Right kidney (tissue), 1 donor: ENCODE data around the gene APOA5.

Experiments used
- DNase-seq: peaks from one replicate; pipeline ENCODE4 v3.0.0-alpha.2; 2016

The APOA5 gene

DNA sequence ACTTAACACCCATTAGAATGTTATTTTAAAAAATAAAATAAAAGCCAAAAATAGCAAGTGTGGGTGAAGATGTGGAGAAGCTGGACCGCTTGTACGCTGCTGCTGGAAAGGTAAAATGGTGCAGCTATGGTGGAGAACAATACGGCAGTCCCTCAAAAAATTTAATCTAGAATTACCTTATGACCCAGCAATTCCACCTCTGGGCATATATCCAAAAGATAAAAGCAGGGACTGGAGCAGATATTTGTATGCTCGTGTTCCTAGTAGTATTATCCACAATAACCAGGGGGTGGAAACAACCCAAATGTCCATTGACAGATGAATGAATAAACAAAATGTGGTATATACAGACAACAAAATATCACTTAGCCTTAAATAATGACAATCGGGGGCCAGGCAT lies 6.1 kb upstream of the APOA5 start:
- DNase-seq = no peak

DNA sequence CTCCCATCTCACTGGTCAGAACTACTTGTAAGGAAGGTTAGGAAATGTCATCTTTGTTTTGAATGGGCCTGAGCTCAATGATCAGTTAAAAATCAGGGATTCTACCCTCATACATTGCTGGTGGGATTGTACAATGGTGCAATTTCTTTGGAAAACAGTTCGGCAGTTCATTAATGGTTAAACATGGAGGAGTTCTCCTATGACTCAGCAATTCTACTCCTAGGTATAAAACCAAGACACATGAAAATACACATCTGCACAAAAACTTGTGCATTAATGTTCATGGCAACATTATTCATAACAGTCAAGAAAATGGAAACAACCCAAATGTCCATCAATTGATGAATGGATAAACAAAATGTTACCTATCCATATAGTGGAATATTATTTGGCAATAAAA lies 4.9 kb upstream of the APOA5 start:
- no peak for DNase-seq

DNA sequence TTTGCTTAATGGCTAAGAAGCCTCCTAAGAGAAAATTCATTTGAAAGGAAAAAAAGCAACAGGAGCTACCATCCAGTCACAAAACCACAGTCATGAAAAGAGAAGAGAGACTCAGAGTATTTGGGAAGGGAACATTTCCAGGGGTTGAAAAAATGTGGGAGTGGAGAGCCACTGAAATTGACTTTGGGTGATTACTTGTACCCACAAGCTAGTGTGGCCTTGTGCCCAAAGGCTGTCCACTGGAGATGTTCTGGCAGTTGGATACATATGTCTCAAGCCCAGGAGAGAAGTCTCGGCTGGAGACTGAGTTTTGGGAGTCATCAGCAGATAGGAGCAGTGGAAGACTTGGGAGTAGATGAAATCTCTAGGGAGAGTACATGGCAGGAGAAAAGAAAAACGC lies 3.2 kb upstream of the APOA5 start:
- DNase-seq = no peak

DNA sequence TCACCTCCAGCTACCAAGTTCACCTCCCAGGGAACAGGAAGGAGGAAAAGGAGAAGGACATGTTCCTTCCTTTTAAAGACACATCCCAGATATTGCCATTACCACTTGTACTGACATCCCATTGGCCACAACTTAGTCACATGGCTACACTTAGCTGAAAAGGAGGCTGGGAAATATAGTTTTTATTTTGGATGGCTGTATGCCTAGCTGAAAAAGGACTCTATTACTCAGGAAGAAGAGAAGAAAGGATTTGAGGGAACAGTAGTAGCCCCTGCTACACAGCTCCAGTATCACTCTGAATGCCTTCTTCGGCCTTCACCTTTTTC lies 2.1 kb upstream of the APOA5 start:
- DNase-seq = no peak

DNA sequence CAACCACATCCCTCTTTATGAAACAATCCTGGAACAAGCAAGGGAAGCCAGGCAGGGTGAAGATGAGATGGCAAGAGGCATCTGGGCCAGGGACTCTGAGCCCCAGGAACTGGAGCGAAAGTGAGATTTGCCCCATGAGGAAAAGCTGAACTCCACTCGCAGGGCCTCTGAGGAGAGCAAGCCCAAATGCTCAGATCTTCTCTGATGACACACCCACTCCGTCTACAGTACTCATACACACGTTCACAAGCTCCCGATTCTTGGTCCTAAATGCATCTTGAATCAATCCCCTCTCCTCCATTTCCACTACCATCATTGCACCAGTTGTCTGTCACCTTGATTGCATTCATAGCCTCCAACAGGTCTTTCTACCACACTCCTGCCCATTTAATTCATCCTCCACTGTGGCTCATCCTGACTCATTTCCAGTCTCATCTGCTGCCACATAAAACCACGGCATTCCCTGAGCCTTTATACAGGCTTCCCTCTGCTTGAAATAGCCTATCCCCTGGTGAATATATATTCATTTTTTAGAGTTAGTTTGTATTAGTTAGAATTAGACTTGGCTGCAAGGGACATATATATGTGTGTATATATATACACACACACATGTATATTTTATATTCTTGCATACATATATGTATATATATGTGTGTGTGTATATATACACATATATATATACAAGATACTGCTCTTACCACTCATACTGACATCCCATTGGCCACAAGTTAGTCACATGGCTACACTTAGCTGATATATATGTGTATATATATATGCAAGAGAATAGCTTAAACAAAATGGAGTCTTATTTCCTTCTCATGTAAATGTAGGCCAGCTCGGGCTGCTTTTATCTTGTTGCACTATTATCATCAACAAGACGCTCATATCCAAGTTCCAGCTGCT lies 1.4 kb upstream of the APOA5 start:
- no peak for DNase-seq

DNA sequence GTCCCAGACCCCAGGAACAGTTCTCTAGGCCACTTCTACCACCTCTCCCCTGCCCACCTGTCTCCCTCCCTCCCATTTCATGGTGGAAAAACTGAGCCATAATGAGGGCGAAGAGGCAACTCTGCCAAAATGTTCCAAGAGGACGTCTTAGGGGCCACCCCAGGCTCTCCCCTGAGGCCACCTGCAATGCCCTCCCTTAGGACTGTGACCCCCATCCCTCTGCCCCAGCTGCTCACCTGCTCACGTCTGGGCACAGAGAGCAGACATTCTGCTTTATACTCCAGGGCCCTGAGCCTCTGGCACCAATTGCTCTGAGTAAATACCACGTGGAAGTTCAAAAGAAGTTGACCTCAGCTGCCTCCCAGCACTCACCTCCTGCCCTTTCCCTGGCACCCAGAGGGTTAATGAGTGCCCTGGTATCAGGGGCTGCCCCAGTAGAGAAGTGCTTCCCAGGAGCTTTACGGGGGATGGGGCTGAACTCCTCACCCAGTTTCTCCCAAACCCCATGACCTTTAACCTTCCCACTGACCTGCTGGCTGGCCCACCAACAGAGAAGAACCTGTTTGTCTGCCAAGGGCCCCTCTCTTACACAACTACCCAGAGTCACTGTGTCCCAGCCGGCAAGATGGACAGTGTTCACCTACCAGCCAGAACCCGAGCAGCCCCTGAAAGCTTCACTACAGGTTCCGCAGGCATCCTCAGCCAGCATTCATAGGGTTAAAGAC lies 627 bp upstream of the APOA5 start:
- DNase-seq = no peak

DNA sequence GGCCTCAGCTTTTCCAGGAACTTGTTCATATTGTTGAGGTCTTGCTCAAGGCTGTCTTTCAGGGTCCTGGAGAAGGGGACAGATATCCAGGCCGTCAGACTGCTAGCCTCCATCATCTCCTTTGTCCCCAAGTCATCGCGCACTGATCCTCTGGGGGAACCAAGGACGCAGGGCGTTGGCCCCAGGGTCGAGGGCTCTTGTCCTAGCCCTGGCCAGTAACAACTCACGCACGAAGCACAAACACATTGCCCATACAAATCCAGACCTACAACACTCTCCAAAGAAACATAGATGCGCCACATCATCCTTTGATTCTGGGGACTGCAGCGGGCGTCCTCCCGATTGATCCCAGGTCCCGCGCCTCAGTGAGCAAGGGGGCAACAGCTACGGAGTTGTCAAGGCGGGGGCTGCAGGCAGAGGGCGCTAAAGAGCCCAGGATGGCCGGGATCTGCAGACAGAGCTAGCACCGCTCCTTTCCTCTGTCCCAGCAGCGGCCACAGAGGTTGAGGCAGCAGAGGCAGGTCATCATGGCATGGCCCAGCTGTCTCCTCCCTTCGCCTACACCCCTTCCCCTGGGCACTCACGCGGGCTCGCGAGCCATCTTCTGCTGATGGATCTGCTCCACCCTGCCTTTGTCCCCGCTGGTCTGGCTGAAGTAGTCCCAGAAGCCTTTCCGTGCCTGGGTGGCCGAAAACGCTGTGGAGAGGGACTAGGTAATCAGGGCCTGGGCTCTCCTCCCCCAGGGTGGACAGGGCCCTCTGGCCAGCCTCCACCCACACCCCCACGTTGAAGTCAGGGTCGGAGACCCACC lies 472 bp downstream of the APOA5 start:
- peak; percentile 74 for DNase-seq

DNA sequence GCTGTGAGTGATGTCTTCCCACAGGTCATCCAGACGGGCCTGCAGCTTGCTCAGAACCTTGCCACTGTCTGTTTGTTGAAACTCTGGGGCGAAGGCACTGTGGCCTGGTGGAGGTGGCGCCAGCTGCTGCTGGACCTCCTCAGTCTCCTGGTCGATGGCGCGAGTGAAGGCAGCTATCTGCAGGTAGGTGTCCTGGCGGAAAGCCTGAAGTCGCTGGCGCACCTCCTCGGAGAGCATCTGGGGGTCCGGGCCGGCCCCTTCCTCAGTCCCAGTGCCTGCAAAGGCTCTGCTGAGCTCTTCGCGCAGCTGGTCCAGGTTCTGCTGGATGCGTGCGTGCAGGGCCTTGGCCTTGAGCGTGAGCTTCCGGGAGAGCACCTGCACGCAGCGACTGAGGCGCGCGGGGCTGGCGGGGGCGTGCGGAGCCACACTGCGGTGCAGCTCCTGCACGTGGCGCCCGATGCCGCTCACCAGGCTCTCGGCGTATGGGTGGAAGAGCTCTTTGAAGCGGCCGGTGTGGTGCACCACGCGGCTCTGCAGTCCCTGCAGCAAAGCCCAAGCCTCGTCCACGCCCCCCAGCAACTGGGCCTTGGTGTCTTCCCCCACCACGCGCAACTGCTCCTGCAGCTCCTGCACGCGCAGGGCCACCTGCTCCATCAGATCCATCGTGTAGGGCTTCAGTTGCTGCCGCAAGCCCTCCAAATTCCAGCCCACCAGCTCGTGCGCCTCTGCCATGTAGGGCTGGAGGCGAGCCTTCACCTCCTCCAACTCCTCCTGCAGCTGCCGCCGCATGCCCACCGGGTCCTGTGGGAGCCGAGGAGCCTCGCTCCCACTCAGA lies 1.3 kb downstream of the APOA5 start:
- DNase-seq = no peak

DNA sequence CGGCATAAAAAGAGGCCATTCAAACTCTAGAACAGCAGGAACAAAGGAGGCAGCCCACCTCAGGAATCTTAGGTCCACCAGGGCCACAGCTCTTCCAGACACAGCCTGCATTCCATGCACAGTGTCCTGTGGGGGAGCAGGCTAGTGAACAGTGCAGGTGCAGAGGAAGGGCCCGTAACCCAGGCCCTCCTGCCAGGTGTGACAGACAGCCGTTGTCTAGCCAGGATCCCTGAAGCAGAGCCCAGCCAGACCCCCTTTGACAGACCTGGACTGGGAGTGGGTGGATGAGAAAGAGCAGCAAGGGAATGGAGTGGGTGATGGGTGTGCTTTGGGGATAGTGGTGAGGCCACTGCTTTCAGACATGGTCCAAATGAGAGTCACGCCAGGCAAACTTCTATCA lies 2.7 kb downstream of the APOA5 start:
- DNase-seq = no peak

DNA sequence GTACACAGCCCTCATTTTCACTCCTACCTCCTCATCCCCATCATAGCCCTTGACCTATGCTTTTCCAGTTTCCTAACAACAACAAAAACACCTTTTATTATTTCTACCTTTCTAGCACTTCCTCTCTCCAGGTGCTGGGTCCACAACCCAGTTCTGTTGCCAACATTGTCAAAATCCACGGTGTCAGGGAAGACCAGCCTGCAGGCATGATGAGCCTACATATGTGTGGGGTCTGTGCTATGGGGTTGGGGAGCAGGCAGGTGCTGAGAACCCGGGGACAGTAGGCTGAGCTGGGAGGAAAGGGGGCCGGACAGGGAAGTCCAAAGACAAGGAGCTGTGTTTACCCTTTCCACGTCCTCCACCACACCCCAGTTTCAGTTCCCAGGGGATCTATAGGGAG lies 3.1 kb downstream of the APOA5 start:
- DNase-seq = no peak

DNA sequence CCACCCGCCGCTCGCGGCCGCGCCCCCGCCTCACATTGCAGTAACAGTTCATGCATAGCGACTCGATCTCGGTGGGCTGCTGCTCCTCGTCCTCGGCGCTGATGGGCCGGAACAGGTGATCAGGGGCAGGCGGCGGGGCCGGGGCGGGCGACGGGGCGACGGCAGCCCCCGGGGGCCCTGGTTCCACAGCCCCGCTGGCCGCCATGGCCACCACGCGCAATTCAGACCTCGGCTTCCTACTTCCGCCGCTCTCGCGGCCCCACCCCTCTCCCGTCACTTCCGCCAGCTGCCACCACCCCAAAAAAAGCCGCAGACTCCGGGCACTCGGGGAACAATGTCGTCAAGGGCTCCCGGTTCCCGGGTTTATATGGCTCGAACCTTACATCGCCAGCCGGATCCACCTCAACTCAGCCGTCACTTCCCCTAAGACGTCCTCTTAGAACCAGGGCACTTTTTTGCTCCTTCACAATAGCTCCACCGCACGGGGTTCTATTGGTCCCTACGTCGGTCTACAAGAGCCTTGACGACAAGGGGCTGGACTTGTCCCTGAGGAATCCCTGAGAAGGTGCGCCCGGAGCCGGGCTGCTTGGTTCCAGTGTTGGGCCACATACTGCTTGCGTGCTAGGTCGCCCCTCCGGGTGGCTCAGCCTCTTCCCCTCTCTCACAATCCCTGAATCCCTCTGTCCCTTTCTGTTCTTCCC lies 3.7 kb downstream of the APOA5 start, which contains the start of gene ZPR1:
TSS of gene ZPR1 (minus strand) at position 238 of the 701 bp plus-strand sequence. CDS start at position 205, 33 bp downstream.
- peak; percentile 89 for DNase-seq

DNA sequence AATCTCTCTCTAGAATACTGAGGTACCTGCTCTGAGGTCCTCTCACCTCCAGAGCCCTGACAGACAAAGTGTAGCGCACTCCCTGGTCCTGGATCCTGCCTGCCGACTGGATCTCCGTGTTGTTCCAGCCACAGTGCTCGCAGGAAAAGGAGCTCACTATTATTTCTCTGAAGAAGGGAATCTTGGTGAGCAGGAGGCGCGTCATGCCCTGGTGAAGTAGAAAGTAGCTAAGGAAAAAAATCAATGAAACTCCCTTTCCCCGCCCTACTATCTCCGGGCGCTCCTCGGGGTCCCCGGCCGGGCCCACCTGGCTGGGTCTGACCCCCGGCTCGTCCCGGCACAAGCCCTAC lies 4.3 kb downstream of the APOA5 start:
- peak; percentile 37 for DNase-seq

DNA sequence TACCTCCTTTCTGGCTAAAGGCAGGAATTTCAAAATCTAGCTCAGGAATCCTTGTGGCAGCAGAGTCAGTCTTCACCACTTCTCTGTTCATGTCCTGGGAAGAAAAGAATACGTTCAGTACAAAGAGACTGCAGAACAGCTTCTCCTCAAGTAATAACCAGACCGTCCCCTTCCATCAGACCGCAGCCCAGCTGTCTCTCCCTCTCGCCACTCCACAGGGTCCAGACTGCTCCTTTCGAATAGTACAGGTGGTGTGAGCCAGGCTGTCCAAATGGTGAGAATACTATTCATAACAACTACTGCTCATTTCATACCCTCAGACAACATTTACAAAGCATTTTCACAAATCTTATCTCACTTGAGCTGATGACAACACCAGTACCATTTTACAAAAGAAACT lies 4.7 kb downstream of the APOA5 start:
- no peak for DNase-seq

DNA sequence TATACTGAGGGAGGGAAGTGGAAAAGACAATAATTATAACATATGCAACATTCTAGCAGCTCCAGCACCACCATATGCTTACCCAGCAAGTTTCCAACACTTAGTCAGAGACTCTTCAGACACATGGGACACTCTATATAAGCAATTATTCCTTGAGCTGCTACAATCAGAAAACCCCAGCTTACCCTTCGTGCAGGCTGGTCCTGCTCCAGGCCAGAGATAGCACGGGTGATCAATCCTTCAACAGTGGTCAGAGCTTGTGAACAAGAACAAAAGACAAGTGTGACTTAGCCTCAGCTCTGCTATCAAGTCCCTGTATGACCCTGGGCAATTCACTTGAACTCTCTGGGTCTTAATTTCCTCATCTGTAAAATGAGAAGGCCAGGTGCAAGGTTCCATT lies 5.4 kb downstream of the APOA5 start:
- no peak for DNase-seq

DNA sequence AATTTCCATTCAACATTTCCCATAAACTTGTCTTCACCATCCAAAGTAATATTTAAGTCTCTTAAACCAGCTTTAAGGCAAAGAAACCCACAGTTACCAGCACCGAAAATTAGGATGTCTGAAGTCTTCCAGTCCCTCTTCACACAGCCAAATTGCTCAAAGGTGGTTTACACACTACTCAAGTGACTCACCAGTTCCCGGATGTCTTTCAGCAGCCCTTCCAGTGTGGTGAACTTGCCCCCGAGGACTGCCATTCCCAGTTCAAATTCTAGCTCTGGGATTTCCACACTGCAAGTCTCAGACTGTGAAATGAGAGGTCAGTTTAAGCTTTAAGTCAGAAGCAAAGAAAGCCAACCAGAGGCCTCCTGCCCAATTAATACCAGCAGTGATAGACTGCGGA lies 9.0 kb downstream of the APOA5 start:
- DNase-seq = no peak

DNA sequence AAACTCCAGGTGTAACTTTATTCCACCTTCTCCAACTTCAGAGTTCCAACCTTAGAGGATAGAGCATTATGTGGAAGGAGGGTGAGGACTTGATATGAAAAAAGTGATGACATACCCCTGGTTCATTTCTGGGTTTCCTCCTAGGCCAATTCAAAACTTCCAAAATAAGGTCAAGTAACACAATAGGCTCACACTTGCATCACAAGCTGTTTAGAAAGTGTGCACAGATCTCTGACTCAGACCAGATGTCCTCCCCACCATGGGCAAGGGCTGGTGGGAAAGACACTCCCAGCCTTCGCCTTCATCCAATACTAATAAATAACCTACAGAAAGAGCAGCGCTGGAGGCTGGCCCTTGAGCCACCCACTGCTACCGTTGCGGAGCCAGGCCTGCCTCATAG lies 13.1 kb downstream of the APOA5 start:
- DNase-seq = no peak

DNA sequence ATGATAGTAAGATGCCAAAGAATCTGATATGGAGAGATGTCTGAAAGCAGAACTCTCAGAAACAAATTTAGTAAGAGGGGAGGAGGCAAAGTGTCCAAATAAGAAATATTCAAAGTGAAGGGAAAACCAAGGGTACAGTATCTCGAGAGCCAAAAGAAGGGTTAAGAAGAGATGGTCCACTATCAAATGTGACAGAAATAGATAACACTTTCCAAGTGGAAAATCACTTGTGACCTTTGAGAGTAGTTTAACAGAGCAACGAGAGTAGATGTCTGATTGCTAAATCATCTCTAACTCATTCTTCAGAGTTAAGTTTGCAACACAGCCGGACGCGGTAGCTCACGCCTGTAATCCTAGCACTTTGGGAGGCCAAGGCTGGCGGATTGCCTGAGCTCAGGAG lies 14.6 kb downstream of the APOA5 start:
- DNase-seq = no peak

DNA sequence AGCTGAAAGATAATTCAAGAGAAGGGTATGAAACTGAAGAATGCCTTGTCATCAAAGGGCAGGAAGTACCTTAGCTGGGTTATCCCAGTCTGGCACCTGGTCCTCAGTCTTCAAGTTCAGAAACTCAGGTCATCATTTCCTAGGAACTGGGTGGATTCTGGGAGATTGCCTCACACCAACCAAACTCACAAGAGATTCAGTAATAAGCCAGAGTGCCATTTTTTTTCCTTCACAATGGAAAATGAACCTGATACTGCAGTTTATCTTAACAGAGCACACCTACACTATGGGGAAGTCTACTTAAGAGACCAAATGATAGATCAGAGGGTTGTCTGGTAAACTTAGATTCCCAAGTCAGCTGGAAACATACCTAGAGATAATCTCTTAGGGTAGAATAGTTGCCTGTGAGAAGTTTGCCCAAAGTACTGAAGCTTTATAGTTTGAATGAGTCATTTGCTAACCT lies 15.1 kb downstream of the APOA5 start:
- DNase-seq = no peak

DNA sequence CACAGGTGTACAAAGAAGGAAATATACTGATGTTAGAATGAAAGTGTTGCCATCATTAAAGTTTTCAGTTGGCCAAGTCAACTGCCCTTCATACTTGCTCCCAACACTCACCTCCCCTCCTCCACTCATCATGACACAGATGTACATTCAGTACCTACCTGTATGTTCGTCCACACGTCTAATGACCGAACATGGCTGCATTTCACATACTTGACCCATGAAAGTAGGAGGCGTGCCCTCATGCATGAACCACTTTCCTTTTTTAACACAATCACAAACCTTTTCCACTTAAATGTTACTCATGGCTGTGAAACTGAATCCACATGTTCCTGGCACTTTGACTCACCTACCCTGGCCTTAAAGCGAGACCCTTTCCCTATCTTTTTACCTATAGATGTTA lies 15.7 kb downstream of the APOA5 start:
- DNase-seq = no peak

DNA sequence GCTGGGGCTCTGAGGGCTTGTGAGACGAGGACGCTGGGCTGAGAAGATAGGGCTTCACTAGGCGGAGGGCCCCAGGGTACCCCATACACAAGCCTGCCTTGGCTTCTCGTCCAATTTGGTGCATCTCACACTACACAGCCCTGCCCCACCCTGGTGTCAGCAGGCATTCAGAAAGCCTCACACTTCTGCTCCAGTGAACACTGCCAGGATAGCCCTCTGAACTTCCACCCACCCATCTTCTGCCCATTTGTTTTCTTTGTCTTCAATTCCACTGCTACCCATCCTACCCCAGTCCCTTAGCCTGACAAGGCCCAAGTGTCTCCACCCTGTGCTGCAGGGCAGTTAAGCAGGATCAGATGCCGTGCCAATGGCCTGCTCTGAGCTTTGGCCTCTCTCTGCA lies 17.0 kb downstream of the APOA5 start:
- no peak for DNase-seq
